Neural cell (in vitro differentiated cells): ENCODE results near the gene CCDC69. TPM values are rescaled to one million over a fixed set of nuclear protein-coding genes. Genes with fewer than 3 reads are reported as not detected.

Experiments used
- H2AFZ ChIP-seq: fragments of 200-600, 300-800 bp; sonication (generic), shearing (Covaris generic); 2 replicates; pipeline ENCODE4 v1.6.0; 2014; ENCODE audit warnings: low read depth, mild to moderate bottlenecking, antibody characterized with exemption, low read length, moderate library complexity
- H3F3A ChIP-seq: fragments of 200-600 bp; shearing (Covaris generic); 2 replicates; pipeline ENCODE4 v1.6.1; 2016; ENCODE audit warnings: mild to moderate bottlenecking, moderate library complexity, mixed read lengths, antibody characterized with exemption, low read length; ENCODE audit not compliant: insufficient read depth, poor library complexity, severe bottlenecking
- H3K27ac ChIP-seq: fragments of 200-600, 300-800 bp; sonication (generic), shearing (Covaris generic); 2 replicates; pipeline ENCODE4 v1.5.1; 2014; ENCODE audit warnings: mild to moderate bottlenecking, low read length, moderate library complexity
- H3K27me3 ChIP-seq: fragments of 300-800, 200-600 bp; sonication (generic), shearing (Covaris generic); 2 replicates; pipeline ENCODE4 v1.6.0; 2014; ENCODE audit warnings: mild to moderate bottlenecking, low read depth, low read length, moderate library complexity; ENCODE audit not compliant: insufficient read depth
- H3K36me3 ChIP-seq: fragments of 300-800, 200-600 bp; sonication (generic), shearing (Covaris generic); 2 replicates; pipeline ENCODE4 v1.5.1; 2014; ENCODE audit warnings: mild to moderate bottlenecking, antibody characterized with exemption, low read length, moderate library complexity; ENCODE audit not compliant: insufficient read depth
- H3K4me2 ChIP-seq: fragments of 300-800, 200-600 bp; sonication (generic), shearing (Covaris generic); 2 replicates; pipeline ENCODE4 v1.6.0; 2014; ENCODE audit warnings: mild to moderate bottlenecking, low read length
- H3K4me3 ChIP-seq: fragments of 300-800, 200-600 bp; sonication (generic), shearing (Covaris generic); 2 replicates; pipeline ENCODE4 v1.5.1; 2014; ENCODE audit warnings: mild to moderate bottlenecking, low read length, moderate library complexity
- H3K79me2 ChIP-seq: fragments of 200-600 bp; shearing (Covaris generic); replicated peaks from 2 replicates; pipeline ENCODE4 v1.6.0; 2014; ENCODE audit warnings: mild to moderate bottlenecking, low read length, moderate library complexity; ENCODE audit not compliant: insufficient read depth
- H3K9ac ChIP-seq: fragments of 300-800, 200-600 bp; sonication (generic), shearing (Covaris generic); 2 replicates; pipeline ENCODE4 v1.6.1; 2016; ENCODE audit warnings: mild to moderate bottlenecking, low read length, mixed read lengths
- H3K9me2 ChIP-seq: fragments of 200-600 bp; shearing (Covaris generic); 2 replicates; pipeline ENCODE4 v1.6.1; 2016; ENCODE audit warnings: mild to moderate bottlenecking, low read length, mixed read lengths; ENCODE audit not compliant: insufficient read depth
- H3K9me3 ChIP-seq: fragments of 200-600, 300-800 bp; sonication (generic), shearing (Covaris generic); 2 replicates; pipeline ENCODE4 v1.6.1; 2016; ENCODE audit warnings: mild to moderate bottlenecking, mixed run types, low read length, moderate library complexity, mixed read lengths
- H4K20me1 ChIP-seq: fragments of 200-600 bp; shearing (Covaris generic); 2 replicates; pipeline ENCODE4 v1.6.1; 2016; ENCODE audit warnings: mild to moderate bottlenecking, mixed run types; ENCODE audit not compliant: insufficient read depth
- EP300 ChIP-seq: fragments of 450-650 bp; conservative IDR thresholded peaks from 2 replicates; pipeline ENCODE4 v1.6.1; 2014; ENCODE audit warnings: antibody characterized with exemption, mild to moderate bottlenecking, moderate library complexity; ENCODE audit not compliant: poor library complexity, severe bottlenecking
- EZH2 ChIP-seq: fragments of 200-600, 300-800 bp; shearing (Covaris generic), sonication (generic); IDR thresholded peaks from 2 replicates; pipeline ENCODE4 v1.6.1; 2014; ENCODE audit warnings: antibody characterized with exemption, low read length, borderline replicate concordance, mild to moderate bottlenecking; ENCODE audit not compliant: insufficient read depth, poor library complexity, severe bottlenecking
- MXI1 ChIP-seq: fragments of 450-650 bp; conservative IDR thresholded peaks from 2 replicates; pipeline ENCODE4 v1.6.1; 2014; ENCODE audit warnings: antibody characterized with exemption, mild to moderate bottlenecking; ENCODE audit not compliant: poor library complexity, severe bottlenecking
- POLR2AphosphoS5 ChIP-seq: IDR thresholded peaks from 2 replicates; pipeline ENCODE4 v1.6.1; 2012
- RAD21 ChIP-seq: fragments of 450-650 bp; conservative IDR thresholded peaks from 2 replicates; pipeline ENCODE4 v1.6.1; 2014; ENCODE audit warnings: antibody characterized with exemption, mild to moderate bottlenecking, moderate library complexity
- SMC3 ChIP-seq: fragments of 450-650 bp; conservative IDR thresholded peaks from 2 replicates; pipeline ENCODE4 v1.6.1; 2014; ENCODE audit warnings: antibody characterized with exemption, mild to moderate bottlenecking, moderate library complexity; ENCODE audit not compliant: poor library complexity
- TAF1 ChIP-seq: IDR thresholded peaks from 2 replicates; pipeline ENCODE4 v1.6.1; 2012; ENCODE audit warnings: low read depth
- polyA plus RNA-seq: library from polyadenylated mRNA; depleted of rRNA; stranded (reverse); fragments of >200 nt; gene quantifications from 2 replicates; pipeline ENCODE4 v1.2.3, GENCODE V29; 2014
- TF ChIP-seq, protein P1 (sequence below): fragments of 450-650 bp; IDR thresholded peaks from 2 replicates; pipeline ENCODE4 v1.5.1; 2014; ENCODE audit warnings: antibody characterized with exemption, mild to moderate bottlenecking, moderate library complexity; ENCODE audit not compliant: poor library complexity, severe bottlenecking
- TF ChIP-seq, protein P2 (sequence below): IDR thresholded peaks from 2 replicates; pipeline ENCODE4 v1.6.1; 2012; ENCODE audit warnings: borderline replicate concordance

The CCDC69 gene
- polyA plus RNA-seq, 1 donor from 2014 or later: not detected

DNA sequence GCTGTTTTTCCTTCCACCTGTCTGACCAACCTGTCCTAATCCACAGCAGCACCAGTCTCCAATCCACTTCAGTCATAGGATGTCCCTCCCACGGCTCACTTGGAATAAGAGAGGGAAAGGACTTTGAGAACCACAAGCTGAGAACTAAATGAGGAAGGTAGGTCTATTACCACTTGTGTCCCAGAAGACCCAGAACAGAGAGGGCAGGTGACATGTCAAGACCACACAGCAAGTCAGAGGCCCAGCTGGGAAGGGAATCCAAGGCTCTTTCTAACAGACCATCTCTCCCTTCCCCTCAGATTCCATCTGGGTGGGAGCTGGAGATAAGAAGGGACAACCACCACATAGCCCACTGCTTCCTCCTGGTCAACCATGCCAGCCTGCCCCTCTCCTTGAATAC lies 81.0 kb downstream of the CCDC69 start:
- H4K20me1 ChIP-seq: no peaks in the 10 kb centered on the region
- H3K27me3 ChIP-seq: no peaks in the 10 kb centered on the region
- H3K4me3 ChIP-seq: no peak overlapping the region
- H3K36me3 ChIP-seq: peaks cover 9% of the 10 kb centered on the region
- no peaks in the 10 kb centered on the region for H3K9me2 ChIP-seq
- H3K79me2 ChIP-seq: peaks cover 8% of the 10 kb centered on the region
- no peaks in the 10 kb centered on the region for H3K9me3 ChIP-seq
- no peak overlapping the region for H3K27ac ChIP-seq
- no peak overlapping the region for H3K9ac ChIP-seq
- H2AFZ ChIP-seq: no peak overlapping the region
- no peak for TF ChIP-seq SMC3
- TF ChIP-seq, protein P1, sequence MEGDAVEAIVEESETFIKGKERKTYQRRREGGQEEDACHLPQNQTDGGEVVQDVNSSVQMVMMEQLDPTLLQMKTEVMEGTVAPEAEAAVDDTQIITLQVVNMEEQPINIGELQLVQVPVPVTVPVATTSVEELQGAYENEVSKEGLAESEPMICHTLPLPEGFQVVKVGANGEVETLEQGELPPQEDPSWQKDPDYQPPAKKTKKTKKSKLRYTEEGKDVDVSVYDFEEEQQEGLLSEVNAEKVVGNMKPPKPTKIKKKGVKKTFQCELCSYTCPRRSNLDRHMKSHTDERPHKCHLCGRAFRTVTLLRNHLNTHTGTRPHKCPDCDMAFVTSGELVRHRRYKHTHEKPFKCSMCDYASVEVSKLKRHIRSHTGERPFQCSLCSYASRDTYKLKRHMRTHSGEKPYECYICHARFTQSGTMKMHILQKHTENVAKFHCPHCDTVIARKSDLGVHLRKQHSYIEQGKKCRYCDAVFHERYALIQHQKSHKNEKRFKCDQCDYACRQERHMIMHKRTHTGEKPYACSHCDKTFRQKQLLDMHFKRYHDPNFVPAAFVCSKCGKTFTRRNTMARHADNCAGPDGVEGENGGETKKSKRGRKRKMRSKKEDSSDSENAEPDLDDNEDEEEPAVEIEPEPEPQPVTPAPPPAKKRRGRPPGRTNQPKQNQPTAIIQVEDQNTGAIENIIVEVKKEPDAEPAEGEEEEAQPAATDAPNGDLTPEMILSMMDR: no peak
- no peak for TF ChIP-seq MXI1
- TF ChIP-seq RAD21: no peak
- TF ChIP-seq, protein P2, sequence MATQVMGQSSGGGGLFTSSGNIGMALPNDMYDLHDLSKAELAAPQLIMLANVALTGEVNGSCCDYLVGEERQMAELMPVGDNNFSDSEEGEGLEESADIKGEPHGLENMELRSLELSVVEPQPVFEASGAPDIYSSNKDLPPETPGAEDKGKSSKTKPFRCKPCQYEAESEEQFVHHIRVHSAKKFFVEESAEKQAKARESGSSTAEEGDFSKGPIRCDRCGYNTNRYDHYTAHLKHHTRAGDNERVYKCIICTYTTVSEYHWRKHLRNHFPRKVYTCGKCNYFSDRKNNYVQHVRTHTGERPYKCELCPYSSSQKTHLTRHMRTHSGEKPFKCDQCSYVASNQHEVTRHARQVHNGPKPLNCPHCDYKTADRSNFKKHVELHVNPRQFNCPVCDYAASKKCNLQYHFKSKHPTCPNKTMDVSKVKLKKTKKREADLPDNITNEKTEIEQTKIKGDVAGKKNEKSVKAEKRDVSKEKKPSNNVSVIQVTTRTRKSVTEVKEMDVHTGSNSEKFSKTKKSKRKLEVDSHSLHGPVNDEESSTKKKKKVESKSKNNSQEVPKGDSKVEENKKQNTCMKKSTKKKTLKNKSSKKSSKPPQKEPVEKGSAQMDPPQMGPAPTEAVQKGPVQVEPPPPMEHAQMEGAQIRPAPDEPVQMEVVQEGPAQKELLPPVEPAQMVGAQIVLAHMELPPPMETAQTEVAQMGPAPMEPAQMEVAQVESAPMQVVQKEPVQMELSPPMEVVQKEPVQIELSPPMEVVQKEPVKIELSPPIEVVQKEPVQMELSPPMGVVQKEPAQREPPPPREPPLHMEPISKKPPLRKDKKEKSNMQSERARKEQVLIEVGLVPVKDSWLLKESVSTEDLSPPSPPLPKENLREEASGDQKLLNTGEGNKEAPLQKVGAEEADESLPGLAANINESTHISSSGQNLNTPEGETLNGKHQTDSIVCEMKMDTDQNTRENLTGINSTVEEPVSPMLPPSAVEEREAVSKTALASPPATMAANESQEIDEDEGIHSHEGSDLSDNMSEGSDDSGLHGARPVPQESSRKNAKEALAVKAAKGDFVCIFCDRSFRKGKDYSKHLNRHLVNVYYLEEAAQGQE: no peak
- no peak for TF ChIP-seq TAF1
- TF ChIP-seq POLR2AphosphoS5: no peak
- no peak for TF ChIP-seq EP300
- no peak for TF ChIP-seq EZH2
- H3K4me2 ChIP-seq: no peak overlapping the region
- H3F3A ChIP-seq: no peaks in the 10 kb centered on the region

DNA sequence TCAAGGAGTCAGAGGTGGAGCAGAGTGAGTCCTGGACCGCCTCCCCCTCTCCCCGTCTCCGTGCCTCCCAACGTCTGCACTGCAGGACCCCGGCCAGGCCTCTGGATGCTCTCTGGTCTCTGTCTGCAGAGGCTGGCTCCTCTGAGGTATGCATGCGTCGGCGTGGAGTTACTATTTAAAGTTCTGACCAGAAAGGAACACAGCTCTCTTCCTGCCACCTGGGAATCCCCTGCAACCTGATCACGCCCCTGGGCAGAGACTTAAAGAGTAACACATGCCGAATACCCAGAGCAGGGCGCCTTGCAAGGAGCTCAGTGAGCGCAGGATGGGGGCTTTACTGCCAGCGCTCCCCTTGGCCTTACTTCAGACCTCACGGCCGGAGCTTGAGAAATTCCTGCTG lies 82.4 kb downstream of the CCDC69 start:
- no peak overlapping the region for H3K4me2 ChIP-seq
- no peaks in the 10 kb centered on the region for H3K27me3 ChIP-seq
- TF ChIP-seq, protein P2: no peak
- no peak for TF ChIP-seq EP300
- TF ChIP-seq TAF1: no peak
- no peak for TF ChIP-seq POLR2AphosphoS5
- TF ChIP-seq RAD21: no peak
- no peak for TF ChIP-seq MXI1
- TF ChIP-seq SMC3: no peak
- TF ChIP-seq EZH2: no peak
- TF ChIP-seq, protein P1: no peak
- no peaks in the 10 kb centered on the region for H3K79me2 ChIP-seq
- H3K36me3 ChIP-seq: peaks cover 11% of the 10 kb centered on the region
- no peak overlapping the region for H2AFZ ChIP-seq
- H3K4me3 ChIP-seq: no peak overlapping the region
- no peak overlapping the region for H3K9ac ChIP-seq
- H3K9me3 ChIP-seq: no peaks in the 10 kb centered on the region
- no peaks in the 10 kb centered on the region for H3F3A ChIP-seq
- H3K27ac ChIP-seq: no peak overlapping the region
- H4K20me1 ChIP-seq: no peaks in the 10 kb centered on the region
- H3K9me2 ChIP-seq: no peaks in the 10 kb centered on the region
